Measurements from ENCODE around the gene UAP1.

GRCh38 chr1:162616848-162617247 is 55.3 kb downstream of the UAP1 start:
- TF ChIP-seq CTCF (IDR thresholded peaks at IDR 0.05; ENCODE audit: extremely low read depth in 1 of 2, insufficient read depth in 1 of 2, low read depth in 1 of 2, low read length in 2 of 2) (no peak), POLR2A (IDR thresholded peaks at IDR 0.05; ENCODE audit: low read depth, low read length) (no peak)
